ENCODE measurements around the gene TLCD3A.

DNA sequence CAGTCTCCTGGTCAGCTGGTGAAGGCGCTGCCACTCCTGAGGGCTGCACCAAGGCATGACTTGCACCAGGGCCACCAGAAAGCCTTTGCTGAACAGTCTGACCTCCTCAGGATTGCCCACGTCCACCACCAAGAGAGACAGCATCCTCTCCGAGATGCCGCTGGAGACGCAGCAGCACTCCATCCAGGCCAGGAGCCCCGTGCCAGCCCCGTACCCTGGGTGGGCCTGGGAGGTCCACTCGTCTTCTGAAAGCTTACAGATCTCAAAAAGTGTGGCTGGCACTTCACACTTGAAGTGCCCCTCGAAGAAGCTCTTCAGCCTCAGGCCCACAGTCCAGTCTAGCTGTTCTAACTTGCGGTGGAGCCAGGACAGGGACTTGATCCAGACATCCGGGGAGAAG lies 13.0 kb downstream of the TLCD3A start:
- TF ChIP-seq, protein P1, sequence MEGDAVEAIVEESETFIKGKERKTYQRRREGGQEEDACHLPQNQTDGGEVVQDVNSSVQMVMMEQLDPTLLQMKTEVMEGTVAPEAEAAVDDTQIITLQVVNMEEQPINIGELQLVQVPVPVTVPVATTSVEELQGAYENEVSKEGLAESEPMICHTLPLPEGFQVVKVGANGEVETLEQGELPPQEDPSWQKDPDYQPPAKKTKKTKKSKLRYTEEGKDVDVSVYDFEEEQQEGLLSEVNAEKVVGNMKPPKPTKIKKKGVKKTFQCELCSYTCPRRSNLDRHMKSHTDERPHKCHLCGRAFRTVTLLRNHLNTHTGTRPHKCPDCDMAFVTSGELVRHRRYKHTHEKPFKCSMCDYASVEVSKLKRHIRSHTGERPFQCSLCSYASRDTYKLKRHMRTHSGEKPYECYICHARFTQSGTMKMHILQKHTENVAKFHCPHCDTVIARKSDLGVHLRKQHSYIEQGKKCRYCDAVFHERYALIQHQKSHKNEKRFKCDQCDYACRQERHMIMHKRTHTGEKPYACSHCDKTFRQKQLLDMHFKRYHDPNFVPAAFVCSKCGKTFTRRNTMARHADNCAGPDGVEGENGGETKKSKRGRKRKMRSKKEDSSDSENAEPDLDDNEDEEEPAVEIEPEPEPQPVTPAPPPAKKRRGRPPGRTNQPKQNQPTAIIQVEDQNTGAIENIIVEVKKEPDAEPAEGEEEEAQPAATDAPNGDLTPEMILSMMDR (IDR thresholded peaks at IDR 0.05; ENCODE audit: poor library complexity), result no peak
- TF ChIP-seq EZH2 (IDR thresholded peaks at IDR 0.05; ENCODE audit: borderline replicate concordance) (no peak), EZH2phosphoT487 (IDR thresholded peaks at IDR 0.05; ENCODE audit: low read depth, severe bottlenecking, unreplicated experiment) (no peak)

Measured in hepatocyte (in vitro differentiated cells).